GM23248 (cell line): ENCODE measurements around the gene FYTTD1.

Source experiments
- EZH2 ChIP-seq: fragments of 200-600 bp; sonication (generic); IDR thresholded peaks from 2 replicates; pipeline ENCODE4 v1.6.1; 2018; ENCODE audit warnings: antibody characterized with exemption, mild to moderate bottlenecking; ENCODE audit not compliant: insufficient read depth, poor library complexity, severe bottlenecking
- EZH2phosphoT487 ChIP-seq: fragments of 200-600 bp; sonication (generic); IDR thresholded peaks from 2 replicates; pipeline ENCODE4 v1.6.1; 2018; ENCODE audit warnings: antibody characterized with exemption, moderate library complexity, mild to moderate bottlenecking, low read depth; ENCODE audit not compliant: insufficient read depth

GRCh38 chr3:197829397-197830045 lies 79.8 kb downstream of the FYTTD1 start:
- TF ChIP-seq EZH2phosphoT487 (no peak), EZH2 (no peak)
